Kidney (tissue), 14 donors: ENCODE data around the gene SLC27A1. TPM values are rescaled to one million over a fixed set of nuclear protein-coding genes. Genes with fewer than 3 reads are reported as not detected.

Source experiments
- DNase-seq, 5 donors: peaks; one replicate each; pipeline ENCODE4 v3.0.0-alpha.2; 2013 to 2020
- FAIRE-seq: peaks from 2 replicates; lab custom pipeline; 2012; peaks lifted over from hg19 to GRCh38; lab: Jason Lieb, UNC
- H3K27ac ChIP-seq, 2 donors: one replicate each; pipeline ENCODE4 v1.7.0; 2013; ENCODE audit warnings: low read depth in 2 of 2, low read length in 2 of 2, inconsistent platforms in 1 of 2
- H3K27me3 ChIP-seq: one replicate; pipeline ENCODE4 v1.7.1; 2013; ENCODE audit warnings: low read length, inconsistent platforms; ENCODE audit not compliant: control insufficient read depth, insufficient read depth
- H3K36me3 ChIP-seq, 3 donors: one replicate each; pipeline versions ENCODE4 v1.7.0 to v1.7.1; 2013; ENCODE audit warnings: low read length in 3 of 3, control low read depth in 1 of 3, inconsistent platforms in 1 of 3; ENCODE audit not compliant: insufficient read depth in 3 of 3, control insufficient read depth in 2 of 3
- H3K4me1 ChIP-seq, 3 donors: one replicate each; pipeline versions ENCODE4 v1.7.0 to v1.7.1; 2013; ENCODE audit warnings: low read length in 3 of 3, inconsistent platforms in 1 of 3, low read depth in 1 of 3; ENCODE audit not compliant: control insufficient read depth in 2 of 3, insufficient read depth in 2 of 3
- H3K4me3 ChIP-seq, 3 donors: one replicate each; pipeline versions ENCODE4 v1.7.0 to v1.8.1; 2013; ENCODE audit warnings: low read length in 3 of 3, control low read depth in 1 of 3, inconsistent platforms in 1 of 3
- H3K9ac ChIP-seq, 3 donors: one replicate each; pipeline versions ENCODE4 v1.7.0 to v1.7.1; 2013; ENCODE audit warnings: low read length in 3 of 3, control low read depth in 1 of 3, inconsistent platforms in 1 of 3
- H3K9me3 ChIP-seq, 3 donors: one replicate each; pipeline versions ENCODE4 v1.7.0 to v1.7.1; 2013; ENCODE audit warnings: low read length in 3 of 3, control low read depth in 1 of 3, inconsistent platforms in 1 of 3; ENCODE audit not compliant: control insufficient read depth in 2 of 3, insufficient read depth in 1 of 3
- CTCF ChIP-seq: IDR thresholded peaks from 3 replicates; pipeline ENCODE4 v1.5.1; 2012; ENCODE audit warnings: mild to moderate bottlenecking, moderate library complexity, borderline replicate concordance; ENCODE audit not compliant: insufficient read depth; ENCODE audit errors: extremely low read depth
- intact Hi-C: fragments of 100-400 bp; cut with DNase I; formaldehyde crosslinking; loops from one replicate; pipeline ENCODE4 v1.11.1; 2022
- polyA plus RNA-seq: library from polyadenylated mRNA; stranded (reverse); fragments of 350-450 nt; fragmentation: Illumina TruSeq; extraction: RNeasy Lipid Tissue Mini Kit (QIAGEN cat#74804); gene quantifications from one replicate; pipeline ENCODE4 v1.2.3, GENCODE V29; 2014; ENCODE audit warnings: low read depth, low replicate concordance; ENCODE audit not compliant: insufficient read depth
- total RNA-seq: library from RNA; stranded (reverse); fragmentation: NEBNext Ultra II Directional; extraction: Animal tissue kit (Norgen Biotek cat#: 25700); gene quantifications from one replicate; pipeline ENCODE4 v1.2.1, GENCODE V29; 2021
- donor health status: control.
- donor health status: control.
- donor health status: control.
- donor health status: control.
- donor health status: control.
- donor health status: DM: yes; HTN: yes; CAD: no.
- donor health status: Normal renal cell carcinoma (clear cell type).

The SLC27A1 gene
- total and polyA plus RNA-seq, 2 donors from 2014 or later, result 16.9 to 21.9 TPM

GRCh38 chr19:17458970-17459369 lies 11.4 kb upstream of the SLC27A1 start:
- H3K27me3 ChIP-seq, result peaks cover 10% of the 10 kb centered on the region

GRCh38 chr19:17460372-17461230 lies 9.7 kb upstream of the SLC27A1 start, which contains the start of gene NXNL1:
TSS of gene NXNL1 (minus strand) at chr19:17460926. CDS start at chr19:17460869, 57 bp downstream.
- H3K27ac ChIP-seq, result no peak within 1 kb of the TSS
- H3K27me3 ChIP-seq, result peaks cover 3% of the 10 kb centered on the region
- FAIRE-seq (no peak), DNase-seq (no peak)
- no peaks in the 10 kb centered on the region for H3K9me3 ChIP-seq
- no peak for TF ChIP-seq CTCF
- H3K9ac ChIP-seq, result no peak within 1 kb of the TSS
- H3K4me1 ChIP-seq, result no peaks in the 10 kb centered on the region
- H3K36me3 ChIP-seq, result no peaks in the 10 kb centered on the region
- H3K4me3 ChIP-seq, result no peak within 1 kb of the TSS
- intact Hi-C loops, result loop anchor here (10.0 kb wide), 1 partner anchor 126 kb away; the partner anchor contains the start of genes ANO8 and GTPBP3

More at GRCh38 chr19:17458970-17459369, 11.4 kb upstream of the SLC27A1 start:
- H3K4me1 ChIP-seq, result no peaks in the 10 kb centered on the region
- no peak for TF ChIP-seq CTCF
- no peak overlapping the region for H3K27ac ChIP-seq
- DNase-seq (no peak), FAIRE-seq (no peak)
- H3K36me3 ChIP-seq, result no peaks in the 10 kb centered on the region
- no peak overlapping the region for H3K9ac ChIP-seq
- H3K4me3 ChIP-seq, result no peak overlapping the region
- intact Hi-C loops, result no loop called here
- H3K9me3 ChIP-seq, result no peaks in the 10 kb centered on the region

GRCh38 chr19:17466487-17466850 lies 3.9 kb upstream of the SLC27A1 start:
- Histone ChIP-seq H3K27ac (no peak overlapping the region), H3K9ac (no peak overlapping the region), H3K27me3 (no peaks in the 10 kb centered on the region), H3K9me3 (no peaks in the 10 kb centered on the region), H3K4me3 (no peak overlapping the region), H3K4me1 (peaks cover 0 to 21% (median 4%) of the 10 kb centered on the region in 3 donors), H3K36me3 (no peaks in the 10 kb centered on the region)
- TF ChIP-seq CTCF, result no peak
- peak; percentile 89 for FAIRE-seq
- DNase-seq, result no peak
- intact Hi-C loops, result loop anchor here (10.0 kb wide), 1 partner anchor 132 kb away; the partner anchor contains the start of genes ANO8 and GTPBP3
